Skin epidermis (tissue), 12 donors: ENCODE data around the gene TARM1.

Source experiments
- H3K27ac ChIP-seq, 21 experiments: fragments of 200-600 bp; sonication (generic) in 11 of 21; one replicate each; pipeline ENCODE4 v1.5.0; 2020; ENCODE audit warnings: mild to moderate bottlenecking in 3 of 21, inconsistent platforms in 2 of 21, moderate library complexity in 2 of 21
- H3K4me3 ChIP-seq, 7 experiments: fragments of 200-600 bp; sonication (generic) in 2 of 7; one replicate each; pipeline ENCODE4 v1.5.0; 2020; ENCODE audit warnings: inconsistent platforms in 2 of 7, mild to moderate bottlenecking in 2 of 7, moderate library complexity in 1 of 7

TARM1 gene

DNA sequence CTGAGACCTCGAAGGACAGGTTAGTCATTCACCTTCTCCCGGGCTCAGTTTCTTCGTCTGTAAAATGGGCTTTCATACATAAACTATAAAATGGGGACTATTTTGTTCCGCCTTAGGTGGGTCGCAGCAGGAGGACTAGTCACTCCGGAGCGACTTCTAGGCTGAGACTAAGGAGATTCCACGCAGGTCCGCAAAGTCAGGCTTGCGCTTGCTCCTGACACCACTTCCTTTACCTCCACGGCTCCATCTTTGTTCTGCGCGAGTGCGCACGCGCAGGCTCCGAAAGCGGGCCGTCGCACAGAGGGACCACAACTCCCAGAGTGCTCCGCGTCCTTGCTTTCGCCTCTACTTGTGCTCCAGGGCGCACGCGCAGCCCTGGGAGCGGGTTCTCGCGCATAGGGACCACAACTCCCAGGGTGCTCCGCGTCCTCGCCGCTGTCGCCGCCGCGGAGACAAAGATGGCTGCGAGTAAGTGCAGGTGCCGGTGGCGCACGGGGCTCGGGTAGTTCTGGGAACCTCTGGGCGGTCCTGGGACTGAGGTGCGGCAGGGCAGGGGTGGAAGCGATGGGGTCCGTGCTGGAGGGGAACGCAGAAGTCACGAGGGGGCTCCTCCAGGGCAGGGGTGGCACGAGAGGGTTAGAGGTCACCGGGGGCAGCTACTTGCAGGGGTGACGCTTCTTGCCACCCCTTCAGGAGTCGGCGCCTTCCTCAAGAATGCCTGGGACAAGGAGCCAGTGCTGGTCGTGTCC is 21.4 kb upstream of the TARM1 start, which contains the start of gene NDUFA3:
TSS of gene NDUFA3 (plus strand) at position 435 of the 749 bp plus-strand sequence. CDS start at position 459, 24 bp downstream.
- Histone ChIP-seq H3K27ac (peak within 1 kb of the TSS; percentile 27 to 94 (median 81)), H3K4me3 (peak within 1 kb of the TSS; percentile 59 to 95 (median 83))

DNA sequence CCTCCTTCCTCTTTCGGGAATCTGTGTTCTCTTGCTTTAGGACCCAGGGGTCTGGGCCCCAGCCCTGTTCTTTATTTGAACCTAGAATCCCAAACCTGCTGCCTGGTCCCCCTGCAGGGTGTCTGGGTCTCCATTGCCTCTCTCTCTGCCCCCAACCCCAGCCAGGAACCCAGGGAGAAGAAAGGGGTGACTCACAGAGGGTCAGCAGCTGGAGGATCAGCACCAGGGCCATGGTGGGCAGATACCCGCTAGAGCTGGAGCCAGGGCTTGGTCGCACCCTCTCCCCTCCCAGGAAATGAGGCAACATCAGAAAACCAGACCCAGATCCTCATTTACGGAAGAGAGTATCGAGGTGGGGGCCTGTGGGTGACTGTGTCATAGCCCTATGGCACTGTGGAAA is 19.4 kb upstream of the TARM1 start, which contains the start of gene OSCAR:
TSS of gene OSCAR (minus strand) at position 243 of the 400 bp plus-strand sequence. CDS start at position 232, 11 bp downstream.
- Histone ChIP-seq H3K27ac (peak within 1 kb of the TSS in 11 of 21 experiments; percentile 10 to 80 (median 39)), H3K4me3 (peak within 1 kb of the TSS in 3 of 7 experiments; percentile 3 to 10 (median 8))

DNA sequence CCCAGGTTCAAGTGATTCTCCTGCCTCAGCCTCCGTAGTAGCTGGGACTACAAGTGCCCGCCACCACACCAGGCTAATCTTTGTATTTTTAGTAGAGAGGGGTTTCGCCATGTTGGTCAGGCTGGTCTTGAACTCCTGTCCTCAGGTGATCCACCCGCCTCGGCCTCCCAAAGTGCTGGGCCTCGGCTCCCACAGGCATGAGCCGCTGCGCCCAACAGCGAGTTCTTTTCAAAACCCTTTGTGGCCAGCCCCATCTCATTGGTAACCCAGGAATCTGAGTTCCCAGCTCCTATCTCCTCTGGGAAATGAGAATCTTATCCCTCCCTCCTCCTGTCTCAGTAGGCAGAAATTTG is 18.7 kb upstream of the TARM1 start:
- H3K27ac ChIP-seq, result peak overlapping the region in 5 of 21 experiments; percentile 20 to 80 (median 48)
- peak overlapping the region in 1 of 7 experiments; percentile 8 for H3K4me3 ChIP-seq

DNA sequence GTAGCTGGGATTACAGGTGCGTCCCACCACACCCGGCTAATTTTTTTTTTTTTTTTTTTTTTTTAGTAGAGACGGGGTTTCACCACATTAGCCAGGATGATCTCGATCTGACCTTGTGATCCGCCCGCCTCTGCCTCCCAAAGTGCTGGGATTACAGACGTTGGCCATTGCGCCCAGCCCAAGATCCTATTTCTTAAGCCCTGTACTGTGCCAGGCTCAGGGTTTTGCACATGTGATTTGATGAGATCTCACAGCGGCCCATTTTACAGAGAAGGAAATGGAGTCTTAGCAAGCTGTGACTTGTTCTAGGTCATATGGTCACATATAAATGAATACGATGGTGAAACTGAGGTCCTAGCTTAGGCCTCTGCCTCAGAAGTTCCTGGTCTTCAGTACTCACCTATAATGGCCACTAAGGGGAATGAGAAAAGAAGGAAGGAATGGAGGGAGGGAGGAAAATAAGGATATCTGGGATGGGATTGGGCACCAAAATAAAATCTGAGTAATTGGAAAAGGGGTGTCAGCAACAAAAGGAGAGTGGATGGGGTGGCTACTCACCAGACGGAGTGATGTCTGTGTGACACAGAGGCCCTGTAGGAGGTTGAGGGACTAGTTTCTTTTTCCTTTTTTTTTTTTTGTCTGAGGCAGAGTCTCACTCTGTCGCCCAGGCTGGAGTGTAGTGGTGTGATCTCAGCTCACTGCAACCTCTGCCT is 18.2 kb upstream of the TARM1 start:
- no peak overlapping the region for H3K4me3 ChIP-seq
- H3K27ac ChIP-seq, result no peak overlapping the region

DNA sequence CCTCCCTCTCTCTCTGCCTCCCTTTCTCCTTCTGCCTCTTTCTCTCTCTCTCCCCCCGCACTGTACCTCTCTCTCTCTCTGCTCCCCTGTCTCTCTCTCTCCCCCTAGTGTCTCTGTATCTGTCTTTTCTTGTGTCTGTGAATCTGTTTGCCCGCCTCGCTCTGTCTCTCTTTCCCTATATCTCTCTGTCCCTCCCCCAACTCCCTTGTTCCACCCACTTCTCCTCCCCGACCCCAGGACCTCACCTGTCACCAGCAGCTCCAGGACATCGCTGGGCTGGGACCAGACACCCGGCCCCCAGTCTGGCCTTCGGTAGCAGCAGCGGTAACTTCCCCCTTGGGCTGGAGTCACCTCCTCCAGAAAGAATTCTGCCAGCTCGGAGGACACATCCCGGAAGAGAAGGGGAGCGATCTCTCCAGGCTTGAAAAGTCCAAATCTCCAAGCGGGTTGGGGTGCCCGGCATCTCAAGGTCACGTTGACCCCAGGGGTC is 15.5 kb upstream of the TARM1 start:
- Histone ChIP-seq H3K4me3 (peak overlapping the region in 5 of 7 experiments; percentile 2 to 44 (median 13)), H3K27ac (peak overlapping the region in 14 of 21 experiments; percentile 13 to 83 (median 56))

DNA sequence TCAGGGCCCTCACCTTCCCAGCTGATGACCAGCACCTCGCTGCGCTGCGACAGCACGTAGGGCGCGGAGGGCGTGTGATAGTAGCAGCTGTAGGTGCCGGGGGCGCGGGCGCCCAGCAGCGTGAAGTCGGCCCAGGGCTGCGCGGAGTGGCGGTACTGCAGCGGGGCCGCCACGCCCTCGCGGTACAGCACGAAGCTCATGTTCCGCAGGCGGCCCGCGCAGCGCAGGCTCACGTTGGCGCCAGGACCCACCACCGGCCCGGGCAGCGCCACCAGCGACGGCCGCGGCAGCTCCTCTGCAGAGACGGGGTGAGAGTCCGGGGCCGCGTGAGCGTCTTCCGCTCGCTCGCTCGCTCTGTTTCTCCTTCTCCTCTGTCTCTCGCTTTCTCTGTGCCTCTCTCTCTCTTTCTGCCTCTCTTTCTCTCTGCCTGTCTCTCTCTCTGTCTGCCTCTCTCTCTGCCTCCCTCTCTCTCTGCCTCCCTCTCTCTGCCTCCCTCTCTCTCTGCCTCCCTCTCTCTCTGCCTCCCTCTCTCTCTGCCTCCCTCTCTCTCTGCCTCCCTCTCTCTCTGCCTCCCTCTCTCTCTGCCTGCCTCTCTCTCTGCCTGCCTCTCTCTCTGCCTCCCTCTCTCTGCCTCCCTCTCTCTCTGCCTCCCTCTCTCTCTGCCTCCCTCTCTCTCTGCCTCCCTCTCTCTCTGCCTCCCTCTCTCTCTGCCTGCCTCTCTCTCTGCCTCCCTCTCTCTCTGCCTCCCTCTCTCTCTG is 14.9 kb upstream of the TARM1 start:
- Histone ChIP-seq H3K27ac (peak overlapping the region in 10 of 21 experiments; percentile 9 to 83 (median 44)), H3K4me3 (peak overlapping the region; percentile 11 to 44 (median 29))

DNA sequence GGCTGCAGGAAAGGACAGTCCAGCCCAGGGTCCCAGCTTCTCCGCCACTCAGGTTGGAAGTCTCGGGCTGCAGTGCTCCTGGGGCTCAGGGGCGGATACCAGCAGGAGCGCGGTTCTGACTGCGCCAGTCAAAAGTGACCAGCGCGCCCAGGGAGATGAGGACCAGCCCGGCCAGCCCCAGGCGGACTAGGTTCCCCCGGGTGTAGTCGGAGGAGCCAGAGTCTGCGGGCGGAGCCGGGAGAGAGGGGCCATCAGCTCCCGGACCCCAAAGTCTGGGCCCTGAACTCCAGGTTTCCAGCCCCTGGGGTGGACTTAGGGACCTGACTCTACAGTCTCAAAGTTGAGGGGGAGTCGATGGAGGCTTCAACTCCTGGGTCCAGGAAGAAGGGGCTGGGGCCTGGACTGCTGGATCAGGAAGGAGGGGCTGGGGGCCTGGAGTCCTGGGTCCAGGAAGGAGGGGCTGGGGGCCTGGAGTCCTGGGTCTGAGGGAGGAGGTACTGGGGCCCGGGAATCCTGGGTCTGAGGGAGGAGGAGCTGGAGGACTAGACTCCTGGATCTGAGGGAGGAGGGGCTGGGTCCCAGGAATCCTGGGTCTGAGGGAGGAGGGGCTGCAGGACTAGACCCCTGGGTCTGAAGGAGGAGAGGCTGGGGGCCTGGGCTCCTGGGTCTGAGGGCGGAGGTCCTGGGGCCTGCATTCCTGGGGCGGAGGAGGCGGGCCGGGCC is 14.1 kb upstream of the TARM1 start:
- Histone ChIP-seq H3K27ac (peak overlapping the region in 9 of 21 experiments; percentile 9 to 83 (median 36)), H3K4me3 (peak overlapping the region; percentile 11 to 44 (median 29))

DNA sequence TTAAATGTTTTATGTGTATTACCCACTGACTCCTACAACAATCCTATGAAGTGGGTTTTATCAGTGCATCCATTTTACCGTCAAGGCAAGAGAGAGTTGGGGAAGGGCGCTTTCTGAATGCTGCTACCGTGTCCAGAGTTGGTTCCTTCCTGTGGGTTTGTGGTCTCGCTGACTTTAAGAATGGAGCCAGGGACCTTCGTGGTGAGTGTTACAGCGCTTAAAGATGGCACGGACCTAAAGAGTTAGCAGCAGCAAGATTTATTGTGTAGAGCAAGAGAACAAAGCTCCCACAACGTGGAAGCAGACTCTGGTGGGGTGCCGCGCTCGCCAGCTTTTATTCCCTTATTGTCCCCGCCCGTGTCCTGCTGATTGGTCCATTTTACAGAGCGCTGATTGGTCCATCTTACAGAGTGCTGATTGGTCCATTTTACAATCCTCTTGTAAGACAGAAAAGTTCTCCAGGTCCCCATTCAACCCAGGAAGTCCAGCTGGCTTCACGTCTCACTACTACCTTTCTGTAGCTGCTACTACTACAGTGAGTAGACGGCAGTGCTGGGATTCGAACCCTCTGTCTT is 13.3 kb upstream of the TARM1 start:
- no peak overlapping the region for H3K4me3 ChIP-seq

DNA sequence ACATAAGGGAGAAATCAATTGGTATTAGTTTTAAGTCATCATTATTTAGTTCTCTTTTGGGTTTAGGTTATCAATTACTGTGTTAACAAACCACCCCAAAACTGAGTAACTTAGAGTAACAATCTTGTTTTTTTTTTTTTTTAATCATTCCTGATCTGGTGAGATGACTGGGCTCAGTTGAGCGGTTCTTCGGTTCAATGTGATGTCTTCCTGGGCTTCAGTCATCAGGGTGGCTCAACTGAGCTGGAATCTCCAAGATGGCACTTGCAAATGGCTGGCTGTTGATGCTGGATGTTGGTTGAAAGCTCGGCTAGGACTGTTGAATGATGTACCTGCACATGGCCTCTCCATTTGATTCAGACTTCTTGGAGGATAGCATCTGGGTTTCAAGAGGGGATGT is 3.2 kb upstream of the TARM1 start:
- Histone ChIP-seq H3K27ac (no peak overlapping the region), H3K4me3 (no peak overlapping the region)

More for the DNA sequence above, 13.3 kb upstream of the TARM1 start:
- no peak overlapping the region for H3K27ac ChIP-seq

DNA sequence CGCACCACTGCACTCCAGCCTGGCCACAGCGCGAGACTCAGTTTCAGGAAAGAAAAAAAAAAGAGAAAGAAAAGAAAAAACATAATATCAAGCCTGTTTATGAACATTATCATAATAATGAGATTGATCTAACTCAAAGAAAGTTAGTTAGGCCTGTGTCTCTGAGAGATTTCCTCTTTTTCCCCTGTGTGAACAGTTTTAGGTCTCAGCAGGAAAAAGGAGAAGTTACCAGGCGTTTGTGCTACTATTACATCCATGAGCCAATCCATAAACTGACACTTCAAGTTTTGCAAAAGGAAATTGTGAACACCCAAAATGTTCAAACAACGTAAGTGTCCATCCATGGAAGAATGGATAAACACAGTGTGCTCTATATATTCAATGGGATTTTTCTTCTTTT is 3.8 kb downstream of the TARM1 start:
- Histone ChIP-seq H3K27ac (no peak overlapping the region), H3K4me3 (no peak overlapping the region)

DNA sequence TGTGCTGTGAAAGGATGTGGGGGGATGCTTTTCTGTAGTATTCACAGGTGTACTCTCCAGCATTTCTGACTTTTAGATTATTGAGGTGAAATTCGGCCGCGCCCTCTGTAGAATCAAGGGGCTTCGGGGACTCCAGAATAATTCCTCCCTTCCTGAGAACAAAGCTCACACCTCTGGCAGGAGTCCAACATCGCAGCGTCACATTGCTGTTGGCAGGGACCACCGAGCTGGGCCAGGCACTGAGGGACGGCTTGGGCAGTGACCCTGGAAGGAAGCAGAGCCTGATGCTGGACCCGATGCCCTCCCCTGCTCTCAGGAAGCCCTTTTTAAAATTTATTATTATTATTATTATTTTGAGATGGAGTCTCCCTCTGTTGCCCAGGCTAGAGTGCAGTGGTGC is 6.3 kb downstream of the TARM1 start:
- H3K4me3 ChIP-seq, result no peak overlapping the region
- no peak overlapping the region for H3K27ac ChIP-seq

DNA sequence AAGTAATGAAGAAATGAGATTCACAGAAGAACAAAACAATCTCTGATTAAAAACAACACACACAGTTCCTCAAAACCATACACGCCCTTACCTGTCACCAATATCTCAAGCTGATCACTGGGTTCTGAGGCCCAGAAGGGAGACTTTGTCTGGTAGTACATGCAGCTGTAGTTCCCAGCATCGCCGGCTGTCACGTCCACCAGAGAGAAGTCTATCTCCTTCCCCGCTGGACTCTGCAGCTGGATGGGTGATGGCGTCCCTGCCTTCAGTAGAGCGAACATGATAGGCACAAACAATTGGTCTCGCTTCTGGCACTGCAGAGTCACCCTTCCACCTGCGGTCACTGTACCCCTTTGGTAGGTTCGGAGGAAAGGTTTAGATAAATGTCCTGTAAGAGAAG is 7.3 kb downstream of the TARM1 start:
- H3K27ac ChIP-seq, result no peak overlapping the region
- no peak overlapping the region for H3K4me3 ChIP-seq

DNA sequence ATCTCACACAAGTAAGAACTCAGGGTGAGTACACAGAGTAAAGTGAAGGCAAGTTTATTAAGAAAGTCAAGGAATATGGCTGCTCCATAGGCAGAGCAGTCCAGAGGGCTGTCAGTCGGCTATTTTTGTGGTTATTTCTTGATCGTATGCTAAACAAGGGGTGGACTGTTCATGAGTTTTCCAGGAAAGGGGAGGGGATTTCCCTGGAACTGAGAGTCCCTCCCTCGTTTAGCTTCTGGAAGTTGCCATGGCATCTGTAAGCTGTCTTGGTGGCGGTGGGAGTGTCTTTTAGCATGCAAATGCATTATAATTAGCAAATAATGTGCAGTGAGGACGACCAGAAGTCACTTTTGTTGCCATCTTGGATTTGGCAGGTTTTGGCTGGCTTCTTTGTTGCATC is 11.7 kb downstream of the TARM1 start:
- Histone ChIP-seq H3K27ac (no peak overlapping the region), H3K4me3 (no peak overlapping the region)

DNA sequence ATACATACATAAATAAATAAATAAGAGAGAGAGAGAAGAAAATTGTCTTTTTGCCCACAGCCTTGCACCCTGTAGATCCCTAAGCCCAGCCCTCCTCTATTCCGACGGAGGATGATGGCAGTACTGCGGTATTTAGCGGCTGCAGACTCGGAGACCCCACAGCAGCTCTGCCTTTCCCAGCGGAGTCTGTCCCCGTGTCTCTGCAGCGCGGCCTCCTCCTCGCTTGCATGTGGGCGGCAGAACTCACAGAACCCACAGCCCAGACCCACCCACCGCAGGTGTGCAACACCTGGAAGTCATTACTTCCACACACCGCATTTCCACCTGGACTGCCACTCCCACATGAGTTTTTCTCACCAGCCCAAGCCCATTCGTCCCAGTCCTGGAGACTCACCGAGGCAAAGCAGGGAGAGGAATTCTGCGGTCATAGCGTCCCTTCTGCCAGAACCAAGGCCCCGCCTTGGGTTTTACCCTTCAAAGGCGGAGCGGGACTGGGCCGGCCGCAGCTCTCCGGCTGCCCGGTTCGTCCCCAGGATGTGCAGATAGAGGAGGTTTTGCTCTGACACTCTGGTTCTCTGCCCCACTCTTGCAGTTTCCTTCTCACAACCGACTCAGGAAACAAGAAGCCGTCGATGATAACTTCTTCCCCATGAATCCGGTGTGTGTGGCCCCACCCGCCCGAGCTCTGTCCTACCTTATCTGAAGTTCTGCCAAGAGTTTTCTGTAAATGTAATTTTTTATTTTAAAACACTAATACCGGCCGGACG is 17.6 kb downstream of the TARM1 start, which contains the start of gene VSTM1:
TSS of gene VSTM1 (minus strand) at position 548 of the 767 bp plus-strand sequence. CDS start at position 428, 120 bp downstream.
- H3K4me3 ChIP-seq, result no peak within 1 kb of the TSS
- H3K27ac ChIP-seq, result no peak within 1 kb of the TSS

DNA sequence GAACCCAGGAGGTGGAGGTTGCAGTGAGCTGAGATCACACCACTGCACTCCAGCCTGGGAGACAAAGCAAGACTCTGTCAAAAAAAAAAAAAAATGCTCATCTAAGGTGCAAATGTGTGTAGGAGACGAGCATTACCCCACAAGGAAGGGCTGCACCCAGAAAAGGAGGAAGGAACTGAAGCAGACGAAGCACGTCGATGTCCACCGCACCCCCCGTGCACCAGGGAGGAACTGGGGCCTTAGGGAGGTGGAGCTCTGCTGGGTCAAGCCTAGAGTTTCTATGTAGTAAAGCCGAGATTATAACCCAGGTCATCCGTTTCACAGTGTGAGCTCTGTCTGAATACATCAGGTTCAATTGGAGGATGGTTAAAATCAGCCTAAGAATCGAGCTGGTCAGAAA is 18.5 kb downstream of the TARM1 start:
- Histone ChIP-seq H3K4me3 (no peak overlapping the region), H3K27ac (no peak overlapping the region)

DNA sequence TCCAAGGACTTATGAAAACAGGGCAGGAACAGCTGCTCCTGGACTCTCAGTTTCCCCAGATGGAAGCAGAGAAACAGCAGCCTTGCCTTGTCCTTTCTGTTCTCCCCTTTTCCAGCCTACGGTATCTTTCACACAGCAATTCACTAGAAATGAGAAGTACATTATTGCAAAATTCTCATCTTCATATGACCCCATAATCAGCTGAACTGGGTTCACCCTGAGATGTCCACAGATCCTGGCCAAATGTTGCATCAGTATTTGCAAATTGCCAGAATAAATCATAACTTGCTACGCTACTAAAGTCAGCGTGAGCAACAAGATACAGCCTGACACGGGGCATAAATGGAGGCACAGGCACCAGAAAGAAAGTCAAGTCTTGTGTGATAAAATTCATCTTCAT is 33.5 kb downstream of the TARM1 start:
- no peak overlapping the region for H3K4me3 ChIP-seq
- H3K27ac ChIP-seq, result no peak overlapping the region

DNA sequence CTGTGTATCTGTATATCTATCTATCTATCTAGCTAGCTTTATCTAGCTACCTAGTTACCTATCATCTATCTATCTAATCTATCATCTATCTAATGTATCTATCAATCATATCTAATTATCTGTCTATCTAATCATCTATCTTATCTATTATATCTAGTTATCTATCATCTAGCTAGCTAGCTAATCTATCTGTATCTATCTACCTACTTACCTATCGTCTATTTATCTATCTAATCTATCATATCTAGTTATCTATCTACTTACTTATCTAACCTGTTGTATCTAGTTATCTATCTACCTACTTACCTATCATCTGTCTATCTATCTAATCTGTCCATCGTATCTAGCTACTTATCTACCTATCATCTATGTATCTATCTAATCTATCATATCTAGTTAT is 35.4 kb downstream of the TARM1 start:
- Histone ChIP-seq H3K27ac (no peak overlapping the region), H3K4me3 (no peak overlapping the region)

DNA sequence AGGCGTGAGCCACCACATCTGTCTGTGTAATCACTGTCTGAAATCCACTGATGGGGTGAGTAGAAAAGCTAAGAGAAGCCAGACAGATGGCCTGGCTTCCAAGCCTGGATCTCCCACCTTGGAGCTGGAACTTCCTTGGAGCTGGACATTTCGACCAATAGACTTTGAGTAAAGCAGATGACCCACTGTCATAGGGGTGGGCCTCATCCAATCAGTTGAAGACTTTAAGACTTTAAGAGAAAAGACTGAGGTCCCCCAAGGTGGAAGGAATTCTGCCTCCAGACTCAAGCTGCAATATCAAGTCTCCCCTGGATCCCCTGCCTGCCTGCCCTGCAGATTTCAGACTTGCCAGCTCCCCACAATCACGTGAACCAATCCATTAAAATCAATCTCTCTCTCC is 38.2 kb downstream of the TARM1 start:
- H3K4me3 ChIP-seq, result no peak overlapping the region

More for the DNA sequence above, 38.2 kb downstream of the TARM1 start:
- no peak overlapping the region for H3K27ac ChIP-seq
